GM21390 (cell line): Measurements from ENCODE around the gene GPR3.
"Not testable (repeated sequence)": the region's sequence is repeated elsewhere in the genome, so short reads cannot be mapped to it uniquely, and the experiment has no call there.

Experiments
- ATAC-seq: cut with Tn5 transposase; IDR thresholded peaks from one replicate; pipeline ENCODE4 v1.9.1; 2021; ENCODE audit not compliant: unreplicated experiment

The GPR3 gene

DNA sequence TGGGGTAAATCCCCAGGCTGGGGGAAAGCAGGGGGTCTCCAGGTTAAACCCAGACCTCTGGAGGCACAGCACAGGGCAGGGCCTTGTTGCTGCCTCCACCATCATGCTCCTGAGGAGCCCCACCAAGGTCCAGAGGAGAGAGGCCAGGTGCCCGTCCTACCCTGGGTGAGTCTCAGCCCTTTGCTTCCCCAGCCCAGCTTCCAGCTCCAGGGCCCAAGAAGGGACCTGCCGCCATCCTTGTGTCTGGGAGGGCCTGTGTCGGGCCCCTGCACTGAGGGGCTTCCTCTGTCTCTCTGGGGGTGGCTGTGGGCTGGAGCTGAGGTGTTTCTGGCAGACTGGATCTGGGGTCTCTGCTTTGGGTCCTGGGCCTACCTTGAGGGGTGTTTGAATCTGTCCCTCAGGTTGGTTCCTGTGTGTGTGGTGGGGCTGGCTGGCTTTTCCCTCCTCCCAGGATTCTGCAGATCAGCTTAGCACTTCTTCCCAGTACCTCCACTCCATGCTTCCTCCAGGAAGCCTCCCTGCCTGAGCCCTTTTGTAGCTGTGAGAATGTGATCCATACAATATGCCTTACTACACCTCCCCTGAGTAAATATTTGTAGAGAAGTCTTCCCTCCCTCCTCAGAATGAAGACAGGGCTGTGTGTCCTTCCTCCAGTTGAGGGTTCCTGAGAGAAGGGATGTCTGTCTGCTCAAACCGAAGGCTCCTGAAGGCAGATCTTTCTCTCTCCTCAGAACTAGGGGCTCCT, 6.2 kb downstream of the GPR3 start:
- ATAC-seq: no peak

DNA sequence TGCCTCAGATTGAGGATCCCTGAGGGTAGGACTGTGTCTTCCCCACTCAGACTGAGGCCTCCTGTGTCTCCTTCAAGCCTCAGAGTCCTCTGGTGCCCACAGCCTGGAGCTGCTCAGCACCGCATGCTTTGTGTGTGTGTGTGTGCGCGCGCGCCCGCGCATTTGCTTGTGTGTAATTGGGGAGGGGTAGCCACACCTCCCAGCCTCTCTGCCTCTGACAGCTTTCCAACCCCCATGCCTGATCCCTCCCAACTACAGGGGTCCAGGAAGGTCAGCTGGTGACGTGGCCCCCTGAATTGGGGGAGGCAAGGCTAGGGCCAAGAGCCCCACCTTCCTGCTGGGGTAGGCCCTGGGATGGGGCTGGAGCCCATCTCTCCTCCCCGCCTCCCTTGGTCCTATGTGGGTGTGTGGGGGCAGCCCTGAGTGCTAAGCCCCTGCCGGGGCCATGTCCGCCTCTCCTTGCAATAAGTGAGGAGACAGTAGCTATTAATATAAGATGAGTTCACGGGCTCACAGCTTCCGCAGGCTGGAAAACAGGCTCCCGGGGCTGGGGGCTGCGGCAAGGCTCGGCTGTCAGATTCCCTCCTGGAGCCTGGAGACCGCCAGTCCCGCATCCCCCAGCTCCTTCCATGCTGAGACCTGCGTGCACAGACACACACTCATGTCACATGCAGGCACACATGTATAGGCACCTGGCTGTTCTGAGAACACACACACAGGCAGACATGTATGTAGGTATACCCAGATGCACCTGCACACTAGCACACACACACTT, 7.0 kb downstream of the GPR3 start:
- no peak for ATAC-seq

DNA sequence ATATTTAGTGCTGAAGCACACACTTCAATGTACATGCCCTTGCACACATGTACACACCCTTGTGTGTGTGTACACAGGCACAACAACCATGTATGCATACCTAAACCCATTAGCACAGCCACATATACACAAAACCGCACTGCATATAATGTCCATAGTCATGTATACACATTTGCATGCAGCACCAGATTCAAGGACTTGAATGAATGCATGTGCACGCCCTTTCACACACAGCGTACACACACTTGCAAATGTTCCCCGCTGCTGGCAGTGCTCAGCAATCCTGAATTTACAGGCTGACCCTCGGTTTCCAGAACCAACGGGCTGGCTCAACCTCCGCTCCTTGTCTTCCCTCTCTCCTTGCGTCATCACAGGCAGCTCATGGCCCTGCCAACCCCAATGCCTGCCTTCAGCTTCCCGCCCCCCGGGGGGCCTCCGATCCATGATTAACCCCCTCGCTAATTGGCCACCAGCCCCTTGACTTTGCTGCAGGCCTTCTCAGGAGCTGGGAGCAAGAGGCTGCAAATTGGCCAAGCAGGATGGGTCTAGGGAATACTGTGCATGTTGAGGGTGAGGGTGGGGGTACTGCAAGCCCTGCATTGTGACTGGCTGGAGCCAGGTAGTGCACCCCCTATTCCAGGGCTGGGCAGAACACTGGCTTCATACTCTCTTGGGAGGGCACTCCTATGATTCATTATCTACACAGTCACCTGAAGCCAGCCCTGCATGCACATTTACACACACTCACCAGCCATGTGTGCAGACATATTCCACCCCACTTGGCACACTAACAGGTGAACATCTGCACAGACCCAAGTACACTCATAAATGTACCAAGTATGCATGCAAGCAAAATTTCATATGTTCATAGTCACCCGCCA, 7.9 kb downstream of the GPR3 start:
- ATAC-seq: no peak

DNA sequence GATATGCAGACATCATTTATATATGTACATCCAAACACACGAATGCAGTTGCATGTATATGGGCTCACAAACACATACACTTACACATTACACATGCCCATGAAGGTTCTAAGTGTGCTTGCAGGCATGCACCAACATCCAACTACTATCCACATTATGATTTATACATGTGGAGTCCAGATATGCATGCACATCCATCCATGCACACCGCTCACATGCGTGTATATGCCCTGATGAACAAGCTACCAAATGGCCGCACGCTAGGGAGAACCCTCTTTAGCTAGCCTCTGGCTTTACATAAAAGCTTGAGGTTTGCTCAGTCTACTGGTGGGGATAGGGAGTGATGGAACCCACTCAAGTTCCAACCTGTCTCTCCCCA, 8.5 kb downstream of the GPR3 start:
- ATAC-seq: no peak

DNA sequence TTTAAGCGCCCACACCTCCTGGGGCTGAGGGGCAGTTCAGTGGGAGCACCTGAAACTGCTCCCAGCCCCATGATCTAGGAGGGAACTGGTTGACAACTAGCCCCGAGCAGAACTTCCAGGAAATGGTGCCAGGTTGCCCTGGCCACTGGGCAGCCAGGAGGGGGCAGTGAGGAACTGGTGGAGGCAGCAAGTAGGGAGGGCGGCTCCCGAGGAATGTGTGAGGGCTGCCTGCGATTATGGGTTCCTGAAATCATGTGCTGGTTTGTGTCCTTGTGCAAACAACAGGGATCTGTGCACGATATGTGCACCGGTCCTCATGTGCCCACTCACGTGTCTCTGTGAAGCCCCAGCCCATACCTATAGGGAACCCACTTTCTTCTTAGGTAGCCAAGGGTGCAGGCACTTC, 9.9 kb downstream of the GPR3 start:
- no peak for ATAC-seq

DNA sequence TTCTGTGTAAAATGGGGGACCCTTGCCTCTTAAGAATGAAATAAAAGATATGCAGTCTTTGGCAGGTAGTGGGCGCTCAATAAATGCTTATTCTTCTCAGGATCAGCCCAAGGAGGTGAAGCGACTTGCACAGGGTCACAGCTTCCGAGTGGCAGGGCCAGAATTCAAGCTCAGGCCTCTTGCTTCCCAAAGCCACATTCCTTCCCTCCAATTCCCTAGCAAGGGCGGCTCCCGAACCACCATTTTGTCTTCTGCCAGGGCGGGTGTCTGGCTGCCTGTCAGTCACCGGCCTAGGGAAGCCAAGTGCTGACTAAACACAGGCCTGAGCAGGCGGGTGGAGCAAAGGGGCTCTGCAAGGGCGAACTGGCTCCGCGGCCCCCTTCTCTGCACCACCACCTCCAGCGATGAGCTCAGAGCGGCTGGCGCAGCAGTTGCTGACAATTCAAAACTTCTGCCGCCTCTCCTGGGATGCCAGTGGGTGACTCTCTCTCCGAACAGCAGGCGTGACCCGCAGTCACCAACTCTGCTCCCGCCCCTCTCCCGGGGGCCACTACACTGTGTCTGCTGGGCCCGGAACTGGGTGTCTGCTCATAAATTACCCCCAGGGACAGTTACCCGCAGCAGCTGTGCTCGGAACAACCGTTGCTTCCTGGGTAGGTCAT, 10.8 kb downstream of the GPR3 start:
- ATAC-seq: no peak

DNA sequence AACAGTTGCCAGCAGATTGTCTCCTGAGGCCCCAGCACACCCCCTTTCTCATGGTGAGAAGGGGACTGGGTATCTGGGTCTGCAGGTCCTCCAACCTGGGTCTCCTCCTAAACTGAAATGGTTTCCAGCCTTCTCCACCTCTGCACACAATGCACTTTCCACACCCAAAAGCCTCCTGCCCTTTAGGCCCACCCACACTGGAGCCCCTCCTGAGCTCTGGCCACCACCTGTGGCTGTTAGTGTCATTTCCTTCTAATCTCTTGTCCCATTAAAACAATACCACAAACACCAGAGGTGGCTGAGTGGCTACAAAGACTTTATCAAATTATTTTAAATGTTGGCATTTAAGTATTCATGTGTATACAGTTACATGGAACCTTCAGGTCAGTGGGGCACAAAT, 11.5 kb downstream of the GPR3 start:
- no peak for ATAC-seq

DNA sequence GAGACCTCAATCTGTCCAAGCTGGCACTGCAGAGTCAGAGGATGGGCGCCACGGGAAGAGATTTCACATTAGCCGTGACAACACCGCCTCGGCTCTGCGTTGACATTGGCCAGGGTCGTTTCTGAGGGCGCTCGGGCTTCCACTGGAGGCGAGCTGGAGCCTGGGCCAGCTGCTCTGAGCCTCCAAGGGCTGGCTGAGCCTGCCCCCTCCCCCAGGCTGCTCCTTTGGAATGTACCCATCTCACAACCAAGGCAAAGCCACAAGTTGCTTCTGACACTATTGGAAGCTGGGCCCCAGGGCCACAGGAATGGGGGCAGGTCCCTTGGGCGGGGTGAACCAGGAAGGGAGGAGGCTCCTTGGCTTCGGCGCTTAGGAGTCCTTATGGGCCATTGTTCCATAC, 12.7 kb downstream of the GPR3 start:
- ATAC-seq: no peak

DNA sequence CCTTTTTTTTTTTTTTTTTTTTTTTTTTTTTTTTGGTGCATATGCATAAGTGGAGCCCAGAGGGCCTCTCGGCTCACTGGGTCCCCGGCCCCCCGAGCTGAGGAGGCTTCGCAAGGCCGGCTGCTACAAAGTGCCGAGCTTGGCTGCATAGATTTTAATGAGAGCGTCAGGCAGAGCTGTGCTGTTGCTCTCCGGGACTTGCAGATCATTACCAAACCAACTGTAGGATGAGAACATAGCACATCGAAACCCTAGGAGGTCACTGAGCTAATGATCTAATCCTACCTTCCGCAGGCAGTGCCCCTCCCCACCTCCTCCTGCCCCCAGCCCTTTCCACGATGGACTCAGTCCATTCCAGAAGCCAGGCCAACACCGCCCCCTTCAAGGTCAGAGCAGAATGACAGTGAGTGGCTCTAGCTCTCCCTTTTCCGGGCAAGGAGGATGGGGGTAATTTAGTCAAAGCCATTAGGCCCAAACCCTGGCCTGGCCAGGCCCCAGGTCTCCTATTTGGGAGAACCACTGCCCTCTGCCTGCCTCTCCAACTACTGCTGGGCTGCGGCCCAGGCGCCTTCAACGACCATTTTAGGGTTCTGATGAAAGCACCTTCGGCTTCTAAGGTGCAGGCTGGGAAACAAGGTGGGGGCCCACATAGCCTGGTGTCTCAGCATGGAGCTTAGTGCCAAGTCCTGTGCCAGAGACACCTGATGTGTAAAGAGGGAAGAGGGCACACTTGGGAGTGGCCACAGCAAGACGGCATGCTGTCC, 13.4 kb downstream of the GPR3 start:
- not testable (repeated sequence) for ATAC-seq

DNA sequence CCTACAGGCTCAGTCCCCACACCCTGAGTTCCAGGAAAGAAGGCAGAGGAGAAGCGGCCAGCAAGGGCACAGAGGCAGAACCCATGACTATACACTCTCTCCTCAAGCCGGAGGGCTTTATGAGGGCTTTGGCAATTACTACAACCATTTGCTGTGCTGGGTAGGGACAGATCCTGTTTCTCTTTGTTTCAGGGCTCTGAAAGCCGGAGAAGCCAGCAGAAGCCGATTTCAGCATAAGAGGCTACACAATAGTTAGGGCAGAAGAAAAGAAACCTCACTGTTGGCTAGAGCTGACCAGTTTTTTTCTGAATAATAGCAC, 13.9 kb downstream of the GPR3 start:
- ATAC-seq: no peak

DNA sequence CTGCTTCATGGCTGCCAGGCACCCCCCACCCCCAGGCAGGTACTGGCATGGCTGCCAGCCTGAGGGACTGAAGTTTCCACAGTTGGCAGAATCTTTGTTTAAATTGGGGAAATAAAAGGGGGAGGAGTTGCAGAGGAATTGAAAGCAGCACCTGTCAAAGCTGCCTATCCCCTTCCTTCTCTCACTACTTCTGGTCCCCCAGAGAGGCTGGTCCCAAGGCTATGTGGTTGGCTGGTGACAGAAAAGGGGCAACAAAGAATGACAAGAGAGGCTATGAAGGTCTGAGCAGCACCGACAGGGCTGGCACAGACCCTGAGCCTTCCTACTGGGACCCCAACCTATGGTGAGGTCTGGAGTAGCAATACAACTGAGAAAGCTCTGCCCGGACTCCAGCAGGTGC, 14.4 kb downstream of the GPR3 start:
- not testable (repeated sequence) for ATAC-seq

DNA sequence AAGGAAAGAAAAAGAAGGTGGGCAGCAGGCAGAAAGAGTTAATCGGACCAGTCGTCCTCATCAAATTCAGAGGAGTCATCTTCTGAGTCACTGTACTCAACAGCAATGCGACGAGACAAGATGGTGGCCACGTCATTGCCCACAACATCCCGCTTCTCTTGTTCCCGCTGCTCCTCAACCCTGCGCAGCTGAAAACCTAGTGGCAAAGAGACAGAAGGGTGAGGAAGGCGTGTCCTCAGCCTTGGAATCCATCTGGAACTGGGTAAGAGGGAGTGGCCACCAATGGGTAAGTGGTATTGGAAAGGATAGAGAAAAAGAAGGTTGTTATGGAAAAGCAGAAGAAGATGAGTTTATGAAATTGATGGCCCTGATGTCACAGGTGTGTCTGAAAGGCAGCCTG, 15.7 kb downstream of the GPR3 start:
- no peak for ATAC-seq

DNA sequence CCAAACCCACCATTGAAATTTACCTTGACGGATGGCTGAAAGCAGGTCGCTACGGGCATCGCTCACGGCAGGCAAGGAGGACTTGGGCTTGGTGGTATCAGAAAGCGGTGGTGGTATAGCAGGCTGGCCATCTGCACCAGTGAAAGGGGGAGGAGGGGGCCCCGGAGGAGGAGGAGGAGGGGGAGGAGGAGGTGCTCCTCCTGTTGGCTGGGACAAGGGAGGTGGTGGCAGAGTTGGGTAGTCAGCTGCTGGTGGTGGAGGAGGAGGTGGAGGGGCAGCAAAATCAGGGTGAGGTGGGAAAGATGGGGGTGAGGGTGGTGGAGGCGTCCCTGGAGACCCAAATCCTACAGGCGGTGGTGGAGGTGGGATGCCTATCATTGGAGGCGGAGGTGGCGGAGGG, 17.2 kb downstream of the GPR3 start:
- no peak for ATAC-seq

DNA sequence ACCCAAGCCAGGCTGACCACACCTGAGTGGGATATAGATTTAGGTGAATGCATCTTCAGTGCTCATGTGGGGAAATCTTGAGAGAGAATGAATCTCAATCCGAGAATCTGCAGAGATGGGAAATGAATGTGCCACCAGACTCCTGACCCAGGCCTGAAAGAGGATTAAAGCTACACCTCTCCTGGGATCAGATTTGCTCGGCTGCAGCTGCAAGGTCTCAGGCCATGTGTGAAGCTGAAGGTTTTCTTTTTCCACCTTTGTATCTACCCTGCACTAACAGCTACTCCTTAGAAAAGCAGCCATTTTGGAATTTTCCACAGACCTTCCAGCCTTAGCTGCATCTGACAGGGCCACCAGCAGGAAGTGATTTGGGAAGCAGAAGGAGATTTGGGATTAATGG, 18.3 kb downstream of the GPR3 start:
- no peak for ATAC-seq

DNA sequence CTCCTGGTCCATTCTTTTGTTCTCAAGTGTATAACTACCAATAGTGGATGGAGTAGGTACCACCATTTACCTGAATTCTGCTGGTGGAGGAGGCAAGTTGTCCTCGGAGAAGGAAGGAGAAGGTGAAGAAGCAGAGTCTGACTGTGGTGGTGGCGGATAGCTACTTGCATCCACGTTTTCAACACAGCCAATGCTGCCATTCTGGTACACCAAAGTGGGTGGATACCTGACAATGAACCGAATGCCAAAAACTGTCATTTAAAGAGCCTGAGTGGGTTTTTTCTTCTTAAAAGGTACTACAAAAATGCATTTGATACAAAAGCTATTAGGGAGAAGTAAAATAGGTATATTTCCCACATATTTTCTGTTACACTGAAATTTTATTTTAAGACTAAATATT, 20.1 kb downstream of the GPR3 start:
- no peak for ATAC-seq

DNA sequence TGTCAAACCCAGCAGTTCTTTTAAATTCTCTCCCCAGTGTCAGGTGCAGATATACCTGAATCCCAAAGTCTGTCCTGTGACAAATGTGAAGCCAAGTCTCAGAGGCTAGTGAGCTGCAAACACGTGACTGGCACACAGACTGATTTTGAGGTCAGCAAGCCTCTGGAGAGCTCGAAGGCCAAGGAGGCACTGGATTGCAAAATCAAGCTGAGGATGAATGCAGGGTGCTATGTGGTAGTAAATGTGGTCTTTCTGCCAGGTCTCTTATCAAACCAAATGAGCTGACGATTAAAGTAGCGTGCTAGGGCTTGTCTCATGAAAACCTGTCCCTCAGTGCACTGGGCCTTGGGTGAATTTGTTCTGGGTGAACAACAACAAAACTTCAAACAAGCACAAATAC, 20.6 kb downstream of the GPR3 start:
- ATAC-seq: no peak

DNA sequence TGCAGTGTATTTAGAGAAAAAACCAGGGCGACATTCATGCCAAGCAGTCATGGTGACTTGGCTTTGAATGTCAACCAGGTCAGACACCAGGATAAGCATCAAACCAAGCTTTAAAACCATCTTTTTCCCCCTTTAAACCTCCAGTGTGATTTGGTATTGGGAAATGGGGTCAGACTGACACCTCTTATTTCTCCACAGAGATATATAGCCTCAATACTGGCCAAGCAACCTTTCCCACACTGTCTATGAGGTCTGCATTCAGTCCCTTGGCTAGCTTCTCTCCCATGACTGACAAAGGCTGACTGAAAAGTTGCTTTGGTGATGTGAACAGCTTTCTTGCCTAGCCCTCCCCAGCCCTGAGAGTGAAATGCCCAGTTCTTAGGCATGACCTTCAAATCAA, 21.7 kb downstream of the GPR3 start:
- no peak for ATAC-seq

DNA sequence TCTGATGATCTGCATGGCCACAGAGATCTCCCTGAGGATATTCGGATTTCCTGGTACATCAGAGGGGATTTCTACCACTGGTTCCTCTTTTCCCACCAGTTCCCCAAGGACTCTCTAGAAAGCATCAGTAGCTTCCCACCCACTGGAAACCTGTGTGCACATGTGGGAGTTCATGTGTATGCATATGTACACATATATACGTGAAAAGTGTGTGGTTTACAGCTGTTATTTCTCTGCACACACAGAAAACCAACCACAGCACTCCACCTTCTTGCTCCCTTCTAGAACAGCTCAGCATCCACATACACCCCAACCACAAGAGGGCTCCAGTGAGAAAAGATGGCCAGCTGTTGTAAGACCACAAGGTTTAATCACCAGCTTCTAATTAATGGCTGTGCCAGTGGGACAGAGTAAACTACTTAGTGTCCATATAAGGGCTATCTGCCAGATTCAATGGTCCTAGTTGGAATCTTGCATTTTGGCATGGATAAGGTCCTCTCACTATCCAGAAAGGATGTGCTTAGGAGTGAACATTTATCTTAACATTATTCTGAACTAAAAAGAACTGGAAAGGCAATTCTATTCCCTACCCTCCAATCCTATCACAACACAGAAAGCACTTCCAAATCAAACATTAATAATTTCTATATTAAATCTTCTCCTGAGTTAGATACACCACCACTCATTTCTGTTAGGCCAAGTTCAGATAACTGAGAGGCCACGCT, 24.1 kb downstream of the GPR3 start:
- ATAC-seq: no peak

DNA sequence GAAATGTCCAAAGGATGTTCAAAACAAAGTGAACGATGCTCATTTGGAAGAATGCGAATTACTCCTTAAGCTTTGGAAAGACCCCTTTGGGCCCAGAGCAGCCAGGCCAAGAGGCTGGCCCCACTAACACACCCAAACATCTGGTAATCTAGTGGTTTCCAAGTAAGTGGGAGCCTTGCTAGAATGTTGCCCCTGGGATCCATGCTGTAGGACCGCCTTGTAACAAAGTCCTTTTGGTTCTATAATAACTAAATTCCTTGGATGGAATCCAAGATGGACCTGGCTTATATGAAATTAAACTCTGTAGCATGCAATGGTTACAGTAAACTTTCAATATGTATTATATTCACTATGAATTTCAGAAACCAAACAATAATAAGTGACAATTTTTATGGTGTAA, 25.3 kb downstream of the GPR3 start:
- ATAC-seq: no peak
